ENCODE results near the gene EIF3F. TPM values are rescaled to one million over a fixed set of nuclear protein-coding genes. Genes with fewer than 3 reads are reported as not detected.

EIF3F gene
- total RNA-seq, 1 donor: 286 TPM

- no peak for DNase-seq (ENCODE audit: insufficient read length, low spot score, missing footprints)
- Histone ChIP-seq H3K4me1 (ENCODE audit: insufficient read depth, low read length) (peaks cover 41% of the 10 kb centered on the region), H3K27ac (ENCODE audit: low read depth, low read length) (no peak overlapping the region), H3K4me2 (ENCODE audit: insufficient read depth, low read length) (no peak overlapping the region), H2AFZ (ENCODE audit: low read length) (no peak overlapping the region), H4K20me1 (ENCODE audit: insufficient read depth, low read length) (no peaks in the 10 kb centered on the region), H3K4me3 (ENCODE audit: insufficient read depth, low read length) (no peak overlapping the region), H3K9me3 (ENCODE audit: low read depth, low read length) (no peaks in the 10 kb centered on the region), H3K36me3 (ENCODE audit: insufficient read depth, low read length) (no peaks in the 10 kb centered on the region), H3K79me2 (ENCODE audit: insufficient read depth, low read length) (no peaks in the 10 kb centered on the region), H3K27me3 (ENCODE audit: insufficient read depth, low read length) (no peaks in the 10 kb centered on the region)
- no peak for TF ChIP-seq CTCF (IDR thresholded peaks at IDR 0.05; ENCODE audit: extremely low read depth, low read depth, low read length)
Observed at GRCh38 chr11:8013833-8014232, 26.7 kb downstream of the EIF3F start.

DNA sequence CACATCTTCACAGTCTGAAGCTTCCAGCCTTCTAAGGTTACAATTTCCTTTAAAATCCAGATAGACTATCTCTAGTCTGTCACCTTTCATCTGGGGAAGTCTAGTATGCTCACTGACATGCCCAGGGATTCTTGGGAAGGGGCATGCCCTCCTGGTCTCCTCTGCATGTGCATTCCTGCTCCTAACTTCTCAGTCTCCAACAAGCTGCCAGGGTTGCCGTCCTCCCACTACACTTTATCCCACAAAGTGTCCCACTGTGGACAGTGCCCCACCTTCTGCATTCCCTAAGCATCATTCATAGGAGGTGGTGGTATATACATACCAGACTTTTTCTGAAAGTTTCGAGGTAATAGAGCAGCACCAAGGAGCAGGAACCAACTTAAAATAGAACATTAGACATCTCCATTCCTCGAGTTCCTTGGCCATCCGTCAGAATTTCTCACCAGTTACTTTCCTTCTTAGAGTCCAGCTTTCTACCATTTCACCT lies 28.7 kb downstream of the EIF3F start:
- Histone ChIP-seq H3K36me3 (ENCODE audit: insufficient read depth, low read length) (no peaks in the 10 kb centered on the region), H3K4me1 (ENCODE audit: insufficient read depth, low read length) (peaks cover 49% of the 10 kb centered on the region), H3K4me2 (ENCODE audit: insufficient read depth, low read length) (peak overlapping the region; percentile 76), H3K4me3 (ENCODE audit: insufficient read depth, low read length) (peak overlapping the region; percentile 12), H3K27me3 (ENCODE audit: insufficient read depth, low read length) (no peaks in the 10 kb centered on the region), H3K27ac (ENCODE audit: low read depth, low read length) (peak overlapping the region; percentile 71), H3K9me3 (ENCODE audit: low read depth, low read length) (no peaks in the 10 kb centered on the region), H4K20me1 (ENCODE audit: insufficient read depth, low read length) (no peaks in the 10 kb centered on the region), H3K79me2 (ENCODE audit: insufficient read depth, low read length) (no peaks in the 10 kb centered on the region), H2AFZ (ENCODE audit: low read length) (peak overlapping the region; percentile 47)
- no peak for TF ChIP-seq CTCF (IDR thresholded peaks at IDR 0.05; ENCODE audit: extremely low read depth, low read depth, low read length)
- peak; percentile 89 for DNase-seq (ENCODE audit: insufficient read length, low spot score, missing footprints)

DNA sequence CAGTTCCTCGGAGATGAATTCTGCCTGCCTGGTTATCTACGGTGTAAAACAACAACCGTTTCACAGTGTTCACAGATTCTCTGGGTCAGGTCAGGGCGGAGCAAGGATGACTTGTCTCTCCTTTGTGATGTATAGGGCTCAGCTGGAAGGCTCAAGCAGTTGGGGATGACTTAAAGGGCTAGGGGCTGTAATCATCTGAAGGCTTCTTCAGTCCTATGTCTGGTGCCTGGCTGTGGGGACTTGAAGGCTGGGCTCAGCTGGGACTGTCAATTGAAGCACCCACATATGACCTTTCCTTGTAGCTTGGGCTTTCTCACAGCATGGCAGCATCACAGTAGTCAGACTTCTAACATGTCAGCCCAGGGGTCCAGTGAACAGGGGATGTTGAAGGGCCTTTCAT lies 29.3 kb downstream of the EIF3F start:
- Histone ChIP-seq H3K27me3 (ENCODE audit: insufficient read depth, low read length) (no peaks in the 10 kb centered on the region), H3K4me3 (ENCODE audit: insufficient read depth, low read length) (peak overlapping the region; percentile 12), H3K4me1 (ENCODE audit: insufficient read depth, low read length) (peaks cover 46% of the 10 kb centered on the region), H3K27ac (ENCODE audit: low read depth, low read length) (peak overlapping the region; percentile 71), H2AFZ (ENCODE audit: low read length) (no peak overlapping the region), H4K20me1 (ENCODE audit: insufficient read depth, low read length) (no peaks in the 10 kb centered on the region), H3K9me3 (ENCODE audit: low read depth, low read length) (no peaks in the 10 kb centered on the region), H3K36me3 (ENCODE audit: insufficient read depth, low read length) (no peaks in the 10 kb centered on the region), H3K4me2 (ENCODE audit: insufficient read depth, low read length) (peak overlapping the region; percentile 76), H3K79me2 (ENCODE audit: insufficient read depth, low read length) (no peaks in the 10 kb centered on the region)
- TF ChIP-seq CTCF (IDR thresholded peaks at IDR 0.05; ENCODE audit: extremely low read depth, low read depth, low read length): no peak
- DNase-seq (ENCODE audit: insufficient read length, low spot score, missing footprints): no peak

GRCh38 chr11:8017071-8017470 lies 29.9 kb downstream of the EIF3F start:
- no peaks in the 10 kb centered on the region for H3K9me3 ChIP-seq (ENCODE audit: low read depth, low read length)
- H3K4me1 ChIP-seq (ENCODE audit: insufficient read depth, low read length): peaks cover 41% of the 10 kb centered on the region

More at GRCh38 chr11:8017071-8017470, 29.9 kb downstream of the EIF3F start:
- H4K20me1 ChIP-seq (ENCODE audit: insufficient read depth, low read length): no peaks in the 10 kb centered on the region
- H3K27me3 ChIP-seq (ENCODE audit: insufficient read depth, low read length): no peaks in the 10 kb centered on the region
- no peaks in the 10 kb centered on the region for H3K79me2 ChIP-seq (ENCODE audit: insufficient read depth, low read length)
- H3K4me2 ChIP-seq (ENCODE audit: insufficient read depth, low read length): peak overlapping the region; percentile 76
- peak overlapping the region; percentile 71 for H3K27ac ChIP-seq (ENCODE audit: low read depth, low read length)
- DNase-seq (ENCODE audit: insufficient read length, low spot score, missing footprints): no peak
- TF ChIP-seq CTCF (IDR thresholded peaks at IDR 0.05; ENCODE audit: extremely low read depth, low read depth, low read length): no peak
- H3K4me3 ChIP-seq (ENCODE audit: insufficient read depth, low read length): no peak overlapping the region
- no peak overlapping the region for H2AFZ ChIP-seq (ENCODE audit: low read length)
- no peaks in the 10 kb centered on the region for H3K36me3 ChIP-seq (ENCODE audit: insufficient read depth, low read length)

All from osteoblast (primary cell).